Hepatocyte (in vitro differentiated cells): ENCODE results near the gene CSF3.

Experiments used
- CTCF ChIP-seq: fragments of 200-600 bp; sonication (generic); IDR thresholded peaks from 2 replicates; pipeline ENCODE4 v1.5.1; 2016; ENCODE audit warnings: antibody characterized with exemption, mild to moderate bottlenecking; ENCODE audit not compliant: poor library complexity
- EZH2 ChIP-seq: fragments of 200-600 bp; sonication (generic); IDR thresholded peaks from 2 replicates; pipeline ENCODE4 v1.6.1; 2016; ENCODE audit warnings: antibody characterized with exemption, mild to moderate bottlenecking, borderline replicate concordance

DNA sequence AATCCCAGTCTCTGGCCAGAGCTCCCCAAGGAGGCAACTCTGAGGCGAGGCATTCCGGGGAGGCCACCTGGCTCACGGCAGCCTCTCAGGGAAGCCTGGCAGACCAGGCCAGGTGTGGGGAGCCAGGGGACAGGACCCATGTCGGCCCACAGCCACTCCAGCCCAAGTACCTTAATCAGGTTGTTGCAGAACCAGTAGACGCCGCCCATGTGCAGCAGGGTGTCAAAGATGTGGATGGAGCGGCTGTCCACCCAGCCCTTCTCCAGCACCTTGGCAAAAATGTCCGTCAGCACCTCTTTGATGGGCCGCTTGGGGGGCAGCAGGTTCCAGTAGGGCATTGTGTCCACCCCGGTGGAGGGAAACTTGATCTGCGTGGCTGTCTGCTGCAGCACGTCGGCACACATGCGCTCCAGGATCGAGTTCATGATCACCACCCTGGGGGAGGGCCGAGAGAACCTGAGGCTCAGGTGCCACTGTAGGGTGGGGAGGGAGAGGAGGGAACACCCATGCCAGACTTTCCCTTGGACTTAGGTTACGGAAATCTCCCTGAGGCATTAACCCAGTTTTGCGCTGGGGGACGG is 7.8 kb downstream of the CSF3 start:
- no peak for TF ChIP-seq CTCF
- no peak for TF ChIP-seq EZH2
